Inflammatory macrophage treated with lipopolysaccharide for 4 hours (primary cell): ENCODE results near the gene SLC23A2.
A peak's percentile ranks its signal among the peaks of the same experiment; 100 is the strongest.
"Not testable (repeated sequence)": the region's sequence is repeated elsewhere in the genome, so short reads cannot be mapped to it uniquely, and the experiment has no call there.

ENCODE experiments used
- DNase-seq: peaks from one replicate; pipeline ENCODE4 v3.0.0-alpha.2; 2020

SLC23A2 gene

GRCh38 chr20:4929686-4930397 lies 71.5 kb downstream of the SLC23A2 start:
- DNase-seq = peak; percentile 30

- DNase-seq = no peak
Measured at GRCh38 chr20:4926531-4927156, 74.7 kb downstream of the SLC23A2 start.

- DNase-seq = no peak
Measured at GRCh38 chr20:4925842-4926530, 75.3 kb downstream of the SLC23A2 start.

GRCh38 chr20:4924446-4924845 lies 76.9 kb downstream of the SLC23A2 start:
- DNase-seq = no peak

GRCh38 chr20:4924032-4924431 lies 77.3 kb downstream of the SLC23A2 start:
- no peak for DNase-seq

- DNase-seq = no peak
Measured at GRCh38 chr20:4922186-4922585, 79.1 kb downstream of the SLC23A2 start.

- DNase-seq = not testable (repeated sequence)
Measured at GRCh38 chr20:4921271-4921670, 80.0 kb downstream of the SLC23A2 start.

- DNase-seq = no peak
Measured at GRCh38 chr20:4920655-4921054, 80.7 kb downstream of the SLC23A2 start.

- no peak for DNase-seq
Measured at GRCh38 chr20:4920131-4920530, 81.2 kb downstream of the SLC23A2 start.

GRCh38 chr20:4919047-4919704 lies 82.1 kb downstream of the SLC23A2 start:
- DNase-seq = no peak

GRCh38 chr20:4918473-4918872 lies 82.8 kb downstream of the SLC23A2 start:
- DNase-seq = no peak

- no peak for DNase-seq
Measured at GRCh38 chr20:4916971-4917881, 84.1 kb downstream of the SLC23A2 start.

GRCh38 chr20:4913147-4913546 lies 88.2 kb downstream of the SLC23A2 start:
- DNase-seq = no peak

GRCh38 chr20:4912380-4913142 lies 88.7 kb downstream of the SLC23A2 start:
- DNase-seq = no peak

GRCh38 chr20:4910951-4911350 lies 90.4 kb downstream of the SLC23A2 start:
- DNase-seq = no peak

GRCh38 chr20:4905613-4906012 lies 95.7 kb downstream of the SLC23A2 start:
- DNase-seq = no peak

- no peak for DNase-seq
Measured at GRCh38 chr20:4905195-4905594, 96.1 kb downstream of the SLC23A2 start.

GRCh38 chr20:4904127-4904860 lies 97.0 kb downstream of the SLC23A2 start:
- DNase-seq = no peak

- DNase-seq = no peak
Measured at GRCh38 chr20:4902788-4903187, 98.5 kb downstream of the SLC23A2 start.

GRCh38 chr20:4901031-4901818 lies 100.1 kb downstream of the SLC23A2 start:
- DNase-seq = no peak
